HG02884 (cell line): Measurements from ENCODE around the gene VIPR1.
"Not testable (repeated sequence)": the region's sequence is repeated elsewhere in the genome, so short reads cannot be mapped to it uniquely, and the experiment has no call there.

Experiments used
- ATAC-seq: cut with Tn5 transposase; IDR thresholded peaks from one replicate; pipeline ENCODE4 v1.9.1; 2021; ENCODE audit warnings: mild to moderate bottlenecking, moderate library complexity; ENCODE audit not compliant: unreplicated experiment

Gene VIPR1

GRCh38 chr3:42531470-42531869 is 29.0 kb downstream of the VIPR1 start:
- no peak for ATAC-seq

GRCh38 chr3:42532229-42532628 is 29.8 kb downstream of the VIPR1 start:
- no peak for ATAC-seq

GRCh38 chr3:42533161-42533897 is 30.9 kb downstream of the VIPR1 start:
- ATAC-seq = no peak

GRCh38 chr3:42535981-42536784 is 33.7 kb downstream of the VIPR1 start:
- no peak for ATAC-seq

- no peak for ATAC-seq
These were observed 34.9 kb downstream of the VIPR1 start for GRCh38 chr3:42537350-42537749.

- no peak for ATAC-seq
These were observed 37.6 kb downstream of the VIPR1 start for GRCh38 chr3:42539871-42540714.

- no peak for ATAC-seq
These were observed 38.6 kb downstream of the VIPR1 start for GRCh38 chr3:42541079-42541478.

GRCh38 chr3:42544492-42545283 is 42.2 kb downstream of the VIPR1 start:
- no peak for ATAC-seq

GRCh38 chr3:42545284-42545900 is 42.9 kb downstream of the VIPR1 start:
- ATAC-seq = no peak

- ATAC-seq = no peak
These were observed 44.3 kb downstream of the VIPR1 start for GRCh38 chr3:42546691-42547213.

GRCh38 chr3:42547401-42547945 is 45.0 kb downstream of the VIPR1 start:
- no peak for ATAC-seq

GRCh38 chr3:42549131-42549530 is 46.7 kb downstream of the VIPR1 start:
- no peak for ATAC-seq

- no peak for ATAC-seq
These were observed 47.8 kb downstream of the VIPR1 start for GRCh38 chr3:42550250-42550649.

- no peak for ATAC-seq
These were observed 50.4 kb downstream of the VIPR1 start for GRCh38 chr3:42552830-42553229.

- no peak for ATAC-seq
These were observed 53.7 kb downstream of the VIPR1 start for GRCh38 chr3:42556089-42556632.

- ATAC-seq = not testable (repeated sequence)
These were observed 54.4 kb downstream of the VIPR1 start for GRCh38 chr3:42556817-42557216.

GRCh38 chr3:42557854-42558253 is 55.4 kb downstream of the VIPR1 start:
- no peak for ATAC-seq

GRCh38 chr3:42562047-42562907 is 59.8 kb downstream of the VIPR1 start:
- no peak for ATAC-seq
